Measurements from ENCODE around the gene IDNK.

GRCh38 chr9:83628540-83628939, 5.6 kb downstream of the IDNK start:
- TF ChIP-seq CREM (CRISPR knock-in tag; IDR thresholded peaks at IDR 0.05) (no peak), ETV6 (CRISPR knock-in tag; IDR thresholded peaks at IDR 0.05) (no peak), E2F1 (CRISPR knock-in tag; IDR thresholded peaks at IDR 0.05) (no peak), ATF3 (CRISPR knock-in tag; conservative IDR thresholded peaks at IDR 0.05) (no peak), ZSCAN18 (CRISPR knock-in tag; IDR thresholded peaks at IDR 0.05) (no peak), CBFB (CRISPR knock-in tag; IDR thresholded peaks at IDR 0.05; ENCODE audit: low read depth) (no peak), MAX (CRISPR knock-in tag; IDR thresholded peaks at IDR 0.05) (no peak), EMX1 (CRISPR knock-in tag; IDR thresholded peaks at IDR 0.05) (no peak)
- TF ChIP-seq, protein P1, sequence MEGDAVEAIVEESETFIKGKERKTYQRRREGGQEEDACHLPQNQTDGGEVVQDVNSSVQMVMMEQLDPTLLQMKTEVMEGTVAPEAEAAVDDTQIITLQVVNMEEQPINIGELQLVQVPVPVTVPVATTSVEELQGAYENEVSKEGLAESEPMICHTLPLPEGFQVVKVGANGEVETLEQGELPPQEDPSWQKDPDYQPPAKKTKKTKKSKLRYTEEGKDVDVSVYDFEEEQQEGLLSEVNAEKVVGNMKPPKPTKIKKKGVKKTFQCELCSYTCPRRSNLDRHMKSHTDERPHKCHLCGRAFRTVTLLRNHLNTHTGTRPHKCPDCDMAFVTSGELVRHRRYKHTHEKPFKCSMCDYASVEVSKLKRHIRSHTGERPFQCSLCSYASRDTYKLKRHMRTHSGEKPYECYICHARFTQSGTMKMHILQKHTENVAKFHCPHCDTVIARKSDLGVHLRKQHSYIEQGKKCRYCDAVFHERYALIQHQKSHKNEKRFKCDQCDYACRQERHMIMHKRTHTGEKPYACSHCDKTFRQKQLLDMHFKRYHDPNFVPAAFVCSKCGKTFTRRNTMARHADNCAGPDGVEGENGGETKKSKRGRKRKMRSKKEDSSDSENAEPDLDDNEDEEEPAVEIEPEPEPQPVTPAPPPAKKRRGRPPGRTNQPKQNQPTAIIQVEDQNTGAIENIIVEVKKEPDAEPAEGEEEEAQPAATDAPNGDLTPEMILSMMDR (IDR thresholded peaks at IDR 0.05) = no peak
- TF ChIP-seq, protein P2, sequence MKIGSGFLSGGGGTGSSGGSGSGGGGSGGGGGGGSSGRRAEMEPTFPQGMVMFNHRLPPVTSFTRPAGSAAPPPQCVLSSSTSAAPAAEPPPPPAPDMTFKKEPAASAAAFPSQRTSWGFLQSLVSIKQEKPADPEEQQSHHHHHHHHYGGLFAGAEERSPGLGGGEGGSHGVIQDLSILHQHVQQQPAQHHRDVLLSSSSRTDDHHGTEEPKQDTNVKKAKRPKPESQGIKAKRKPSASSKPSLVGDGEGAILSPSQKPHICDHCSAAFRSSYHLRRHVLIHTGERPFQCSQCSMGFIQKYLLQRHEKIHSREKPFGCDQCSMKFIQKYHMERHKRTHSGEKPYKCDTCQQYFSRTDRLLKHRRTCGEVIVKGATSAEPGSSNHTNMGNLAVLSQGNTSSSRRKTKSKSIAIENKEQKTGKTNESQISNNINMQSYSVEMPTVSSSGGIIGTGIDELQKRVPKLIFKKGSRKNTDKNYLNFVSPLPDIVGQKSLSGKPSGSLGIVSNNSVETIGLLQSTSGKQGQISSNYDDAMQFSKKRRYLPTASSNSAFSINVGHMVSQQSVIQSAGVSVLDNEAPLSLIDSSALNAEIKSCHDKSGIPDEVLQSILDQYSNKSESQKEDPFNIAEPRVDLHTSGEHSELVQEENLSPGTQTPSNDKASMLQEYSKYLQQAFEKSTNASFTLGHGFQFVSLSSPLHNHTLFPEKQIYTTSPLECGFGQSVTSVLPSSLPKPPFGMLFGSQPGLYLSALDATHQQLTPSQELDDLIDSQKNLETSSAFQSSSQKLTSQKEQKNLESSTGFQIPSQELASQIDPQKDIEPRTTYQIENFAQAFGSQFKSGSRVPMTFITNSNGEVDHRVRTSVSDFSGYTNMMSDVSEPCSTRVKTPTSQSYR (CRISPR knock-in tag; IDR thresholded peaks at IDR 0.05) = no peak
- TF ChIP-seq, protein P3, sequence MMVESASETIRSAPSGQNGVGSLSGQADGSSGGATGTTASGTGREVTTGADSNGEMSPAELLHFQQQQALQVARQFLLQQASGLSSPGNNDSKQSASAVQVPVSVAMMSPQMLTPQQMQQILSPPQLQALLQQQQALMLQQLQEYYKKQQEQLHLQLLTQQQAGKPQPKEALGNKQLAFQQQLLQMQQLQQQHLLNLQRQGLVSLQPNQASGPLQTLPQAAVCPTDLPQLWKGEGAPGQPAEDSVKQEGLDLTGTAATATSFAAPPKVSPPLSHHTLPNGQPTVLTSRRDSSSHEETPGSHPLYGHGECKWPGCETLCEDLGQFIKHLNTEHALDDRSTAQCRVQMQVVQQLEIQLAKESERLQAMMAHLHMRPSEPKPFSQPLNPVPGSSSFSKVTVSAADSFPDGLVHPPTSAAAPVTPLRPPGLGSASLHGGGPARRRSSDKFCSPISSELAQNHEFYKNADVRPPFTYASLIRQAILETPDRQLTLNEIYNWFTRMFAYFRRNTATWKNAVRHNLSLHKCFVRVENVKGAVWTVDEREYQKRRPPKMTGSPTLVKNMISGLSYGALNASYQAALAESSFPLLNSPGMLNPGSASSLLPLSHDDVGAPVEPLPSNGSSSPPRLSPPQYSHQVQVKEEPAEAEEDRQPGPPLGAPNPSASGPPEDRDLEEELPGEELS (CRISPR knock-in tag; IDR thresholded peaks at IDR 0.05) = no peak

Data from WTC11 (cell line).